NCI-H345 (cell line): ENCODE data around the gene TSR1.

Experiments used
- DNase-seq: peaks from one replicate; lab custom pipeline; 2025; lab: John Stamatoyannopoulos, UW

Gene TSR1

GRCh38 chr17:2336215-2336851, at the start of gene TSR1:
TSS of gene TSR1 (minus strand) at chr17:2336457. CDS start at chr17:2336427, 30 bp downstream.
- DNase-seq, result peak; percentile 89

GRCh38 chr17:2385240-2386210, 49.3 kb upstream of the TSR1 start:
- DNase-seq, result no peak

- no peak for DNase-seq
These were observed 48.3 kb upstream of the TSR1 start for GRCh38 chr17:2384439-2385127.

- no peak for DNase-seq
These were observed 47.4 kb upstream of the TSR1 start for GRCh38 chr17:2383628-2384167.

GRCh38 chr17:2380950-2381649, 44.8 kb upstream of the TSR1 start:
- DNase-seq, result no peak

- DNase-seq, result no peak
These were observed 44.1 kb upstream of the TSR1 start for GRCh38 chr17:2380226-2380922.

GRCh38 chr17:2379489-2380225, 43.4 kb upstream of the TSR1 start:
- DNase-seq, result no peak

DNA sequence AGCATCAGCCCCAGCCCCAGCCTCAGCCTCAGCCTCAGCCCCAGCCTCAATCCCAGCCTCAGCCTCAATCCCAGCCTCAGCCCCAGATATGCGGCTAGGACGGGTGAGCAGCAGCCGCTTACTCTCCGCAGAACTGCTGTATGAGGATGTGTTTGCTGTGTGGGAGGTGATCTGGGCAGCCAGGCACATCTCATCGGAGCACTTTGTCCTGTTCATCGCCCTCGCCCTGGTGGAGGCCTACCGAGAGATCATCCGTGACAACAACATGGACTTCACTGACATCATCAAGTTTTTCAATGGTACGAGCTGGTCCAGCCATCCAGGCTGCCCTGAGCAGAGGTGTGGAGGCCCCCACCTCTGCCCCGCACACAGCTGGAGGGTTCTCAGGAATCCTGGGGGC, 42.6 kb upstream of the TSR1 start:
- no peak for DNase-seq

DNA sequence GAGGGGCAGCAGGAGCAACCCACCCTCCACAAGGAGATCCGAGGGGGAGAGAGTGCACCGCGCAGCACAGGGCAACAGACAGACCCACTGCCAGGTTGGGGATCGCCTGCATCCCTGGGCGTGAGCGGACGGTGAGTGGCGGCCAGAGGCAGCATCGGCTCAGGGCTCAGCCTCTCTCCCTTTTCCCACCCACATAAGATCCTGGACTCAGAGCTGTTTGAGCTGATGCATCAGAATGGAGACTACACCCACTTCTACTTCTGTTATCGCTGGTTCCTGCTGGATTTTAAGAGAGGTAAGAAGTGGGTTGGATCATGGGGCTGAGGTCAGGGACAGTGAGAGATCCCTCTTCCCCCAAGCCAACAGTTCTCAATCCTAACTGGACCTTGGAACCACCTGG, 41.4 kb upstream of the TSR1 start:
- no peak for DNase-seq

- no peak for DNase-seq
These were observed 39.9 kb upstream of the TSR1 start for GRCh38 chr17:2376107-2376506.

DNA sequence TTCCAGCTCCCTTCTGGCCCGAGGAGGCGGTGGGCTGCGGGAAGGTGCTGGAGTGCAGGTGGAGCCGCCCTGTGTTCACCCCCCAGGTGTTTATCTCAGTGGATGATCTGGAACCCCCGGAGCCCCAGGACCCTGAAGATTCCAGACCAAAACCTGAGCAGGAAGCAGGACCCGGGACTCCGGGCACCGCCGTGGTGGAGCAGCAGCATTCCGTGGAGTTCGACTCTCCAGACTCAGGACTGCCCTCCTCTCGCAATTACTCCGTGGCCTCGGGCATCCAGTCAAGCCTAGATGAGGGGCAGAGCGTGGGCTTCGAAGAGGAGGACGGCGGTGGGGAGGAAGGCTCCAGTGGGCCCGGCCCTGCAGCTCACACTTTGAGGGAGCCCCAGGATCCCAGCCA, 39.1 kb upstream of the TSR1 start:
- DNase-seq, result no peak

- no peak for DNase-seq
These were observed 38.5 kb upstream of the TSR1 start for GRCh38 chr17:2374549-2375285.

DNA sequence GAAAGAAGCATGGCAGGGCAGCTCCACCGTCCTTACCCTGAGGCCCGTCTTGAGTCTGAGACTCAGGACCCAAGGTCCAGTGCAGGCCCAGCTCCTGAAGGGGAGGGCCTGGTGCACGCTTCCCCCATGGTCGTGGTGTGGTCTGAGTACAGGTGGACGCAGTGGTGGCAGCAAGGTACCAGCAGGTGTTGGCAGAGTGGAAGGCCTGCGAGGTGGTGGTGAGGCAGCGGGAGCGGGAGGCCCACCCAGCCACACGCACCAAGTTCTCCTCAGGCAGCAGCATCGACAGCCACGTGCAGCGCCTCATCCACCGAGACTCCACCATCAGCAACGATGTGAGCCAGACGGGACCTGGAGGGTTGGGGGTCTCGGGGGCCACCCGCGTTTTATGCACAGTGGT, 36.9 kb upstream of the TSR1 start:
- DNase-seq, result no peak

GRCh38 chr17:2372681-2373080, 36.4 kb upstream of the TSR1 start:
- DNase-seq, result no peak

DNA sequence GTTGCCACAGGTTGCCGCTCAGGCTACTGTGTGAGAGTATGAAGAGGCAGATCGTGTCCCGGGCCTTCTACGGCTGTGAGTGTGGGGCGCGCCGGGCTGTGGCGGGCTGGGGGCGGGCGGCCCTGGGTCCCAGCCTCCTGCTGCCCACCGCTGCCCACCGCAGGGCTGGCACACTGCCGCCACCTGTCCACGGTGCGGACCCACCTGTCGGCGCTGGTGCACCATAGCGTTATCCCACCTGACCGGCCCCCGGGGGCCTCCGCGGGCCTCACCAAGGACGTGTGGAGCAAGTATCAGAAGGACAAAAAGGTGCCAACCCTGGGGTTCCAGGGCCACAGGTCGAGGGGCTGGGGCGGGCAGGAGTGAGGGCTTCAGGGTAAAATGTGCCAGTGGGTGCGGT, 35.9 kb upstream of the TSR1 start:
- no peak for DNase-seq

- no peak for DNase-seq
These were observed 35.2 kb upstream of the TSR1 start for GRCh38 chr17:2371183-2372130.

DNA sequence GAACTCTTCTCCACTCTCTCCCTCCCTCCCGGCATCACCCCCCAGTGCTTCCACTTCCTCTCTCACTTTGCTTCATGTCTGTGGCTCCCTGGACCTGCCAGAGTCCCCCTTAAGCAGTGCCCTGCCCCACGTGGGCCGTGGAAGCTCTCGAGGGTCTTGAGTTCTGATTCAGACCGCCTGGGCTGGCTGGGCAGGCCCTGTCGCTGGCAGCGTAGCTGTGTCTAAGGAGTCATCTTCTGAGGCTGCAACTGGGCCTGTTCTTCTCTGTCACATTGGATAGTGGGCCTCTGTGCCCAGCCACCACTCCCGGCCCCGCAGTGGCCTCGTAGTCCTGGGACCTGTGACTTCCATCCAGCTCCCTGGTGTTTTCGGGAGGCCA, 33.9 kb upstream of the TSR1 start:
- DNase-seq, result no peak

GRCh38 chr17:2369551-2370210, 33.4 kb upstream of the TSR1 start:
- no peak for DNase-seq
